ENCODE measurements around the gene SEZ6.

- TF ChIP-seq CTCF (IDR thresholded peaks at IDR 0.05) (no peak), EZH2 (IDR thresholded peaks at IDR 0.05) (no peak)
Measured at GRCh38 chr17:29034510-29034909, 28.7 kb upstream of the SEZ6 start.

All from neural progenitor cell (in vitro differentiated cells).